HG03095 (cell line): ENCODE measurements around the gene BCO2.
"Not testable (repeated sequence)": the region's sequence is repeated elsewhere in the genome, so short reads cannot be mapped to it uniquely, and the experiment has no call there.

Experiments
- ATAC-seq: cut with Tn5 transposase; IDR thresholded peaks from one replicate; pipeline ENCODE4 v1.9.1; 2021; ENCODE audit warnings: moderate library complexity; ENCODE audit not compliant: unreplicated experiment

The BCO2 gene

DNA sequence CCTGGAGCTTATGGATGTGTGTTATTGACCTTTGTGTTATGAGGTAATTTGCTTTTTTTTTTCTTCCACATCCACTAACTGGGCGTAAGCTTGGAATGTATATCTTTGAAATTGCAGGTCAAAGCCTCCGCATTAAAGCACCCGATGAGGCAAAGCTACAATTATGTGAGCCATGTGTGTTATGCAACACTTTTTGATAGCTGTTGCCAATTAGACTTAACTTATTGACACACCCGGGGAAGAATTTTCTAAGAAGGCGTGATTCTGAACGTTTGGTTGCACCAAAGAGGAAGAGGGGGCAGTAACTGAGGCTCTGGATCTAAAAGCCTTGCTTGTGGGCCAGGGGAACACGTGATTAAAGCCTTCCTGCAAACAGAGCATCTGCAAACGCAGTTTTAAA lies 8.8 kb upstream of the BCO2 start:
- no peak for ATAC-seq

DNA sequence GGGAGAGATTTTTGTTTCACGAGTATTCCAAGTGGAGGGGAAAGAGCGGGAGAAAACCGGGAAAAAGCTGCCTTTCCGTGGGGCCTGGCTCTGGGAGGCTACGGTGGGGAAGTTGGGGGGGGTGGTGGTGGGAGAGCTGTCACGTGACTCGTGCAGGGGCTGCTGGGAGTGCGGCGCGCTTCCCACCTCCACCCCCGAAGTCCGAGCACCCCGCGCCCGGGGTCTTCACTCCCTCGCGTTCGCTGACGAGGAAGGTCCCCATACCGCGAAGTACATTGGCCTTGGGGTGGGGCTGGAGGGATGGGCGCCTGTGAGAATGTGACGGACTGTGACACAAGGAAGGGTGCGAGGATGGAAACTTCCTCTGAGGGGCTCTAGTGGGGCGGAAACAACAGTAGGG lies 8.2 kb upstream of the BCO2 start, which contains the start of gene TEX12:
Gene TEX12 (plus strand): TSS at position 228 of the 400 bp plus-strand sequence. CDS start 1,897 bp downstream, outside the sequence.
- ATAC-seq = no peak

GRCh38 chr11:112172362-112172994 lies 2.8 kb upstream of the BCO2 start:
- no peak for ATAC-seq

DNA sequence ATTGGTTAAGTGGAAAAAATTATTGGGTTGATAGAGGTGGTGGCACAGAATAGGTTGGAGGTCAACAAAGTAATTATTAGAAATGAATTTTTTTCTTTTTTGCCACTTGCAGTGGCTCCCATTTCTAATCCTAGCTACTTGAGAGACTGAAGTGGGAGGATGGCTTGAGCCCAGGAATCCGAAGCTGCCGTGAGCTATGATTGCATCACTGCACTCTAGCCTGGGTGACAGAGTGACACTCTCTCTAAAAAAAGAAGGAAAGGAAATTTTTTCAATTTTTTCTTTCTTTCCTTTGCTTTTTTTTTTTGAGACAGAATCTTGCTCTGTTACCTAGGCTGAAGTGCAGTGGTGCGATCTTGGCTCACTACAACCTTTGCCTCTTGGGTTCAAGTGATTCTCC lies 2.2 kb upstream of the BCO2 start:
- ATAC-seq = no peak

DNA sequence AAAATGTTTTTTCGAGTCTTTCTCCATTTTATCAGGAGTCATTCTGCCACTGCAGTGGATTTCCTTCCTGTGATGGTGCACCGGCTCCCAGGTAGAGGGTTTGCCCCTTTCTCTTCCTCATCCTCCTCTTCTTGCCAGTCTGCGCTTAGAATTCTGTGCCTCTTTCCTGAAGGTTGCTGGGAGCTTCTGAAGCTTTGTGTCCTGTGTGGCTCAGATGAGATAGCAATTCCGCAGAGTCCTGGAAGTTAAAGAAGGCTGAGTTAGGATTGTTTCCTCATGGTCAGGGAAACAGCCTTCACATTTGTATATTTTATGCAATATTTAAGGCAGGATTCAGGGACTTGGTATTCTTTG lies 264 bp downstream of the BCO2 start:
- no peak for ATAC-seq

DNA sequence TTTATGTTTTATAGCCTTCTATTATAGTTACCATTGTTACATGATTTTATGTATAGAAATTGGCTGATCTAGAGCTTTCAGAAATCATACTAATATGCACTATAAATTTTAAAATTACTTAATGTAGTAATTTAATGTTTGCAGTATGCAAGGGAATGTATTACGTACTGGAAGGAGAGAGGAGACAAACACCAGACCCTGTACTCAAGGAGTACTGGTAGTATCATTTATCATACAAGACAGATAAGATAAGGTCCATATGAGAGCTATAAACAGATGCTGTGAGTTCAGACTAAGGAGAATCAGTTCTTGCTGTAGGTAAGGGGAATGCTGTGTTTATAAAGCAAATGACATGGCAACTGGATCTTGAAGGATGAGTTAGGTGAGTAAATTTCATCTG lies 765 bp downstream of the BCO2 start:
- ATAC-seq = no peak

GRCh38 chr11:112177589-112177988 lies 2.3 kb downstream of the BCO2 start:
- ATAC-seq = no peak

DNA sequence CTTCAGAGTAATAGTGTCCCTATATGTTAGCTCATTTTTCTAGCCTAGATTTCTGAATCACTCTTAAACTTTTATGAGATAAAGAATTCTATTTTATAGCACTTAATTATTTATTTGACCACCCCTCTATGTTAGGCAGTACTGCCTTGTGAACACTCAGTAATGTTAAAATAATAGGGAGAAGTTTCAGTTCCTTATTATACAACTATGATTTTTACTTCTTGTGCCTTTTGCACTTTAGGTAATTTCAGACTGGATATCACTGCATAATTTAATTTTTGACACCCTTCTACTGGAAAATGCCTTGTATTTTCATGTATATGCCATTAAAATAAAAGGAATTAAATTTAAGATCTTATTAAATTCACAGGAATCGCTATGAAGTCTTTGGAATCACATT lies 3.1 kb downstream of the BCO2 start:
- ATAC-seq = no peak

DNA sequence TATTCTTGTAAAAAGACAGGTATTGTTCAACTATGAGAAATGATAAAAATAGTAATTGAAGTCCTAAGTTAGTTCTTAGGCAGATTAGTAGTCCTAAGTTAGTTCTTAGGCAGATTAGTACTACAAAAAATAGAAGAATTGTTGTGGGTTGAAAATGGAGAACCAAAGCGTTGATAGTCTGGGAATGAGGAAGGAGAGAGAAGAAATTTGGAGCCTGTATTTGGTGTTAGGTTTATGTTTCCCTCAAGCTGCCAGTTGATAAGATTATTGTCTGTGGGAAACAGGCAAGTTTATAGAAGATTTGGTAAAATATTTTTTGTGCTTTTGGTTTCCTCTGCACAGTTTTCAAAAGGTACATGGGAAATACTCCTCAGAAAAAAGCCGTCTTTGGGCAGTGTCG lies 3.6 kb downstream of the BCO2 start:
- no peak for ATAC-seq

- ATAC-seq = no peak
Measured at GRCh38 chr11:112179601-112180000, 4.3 kb downstream of the BCO2 start.

DNA sequence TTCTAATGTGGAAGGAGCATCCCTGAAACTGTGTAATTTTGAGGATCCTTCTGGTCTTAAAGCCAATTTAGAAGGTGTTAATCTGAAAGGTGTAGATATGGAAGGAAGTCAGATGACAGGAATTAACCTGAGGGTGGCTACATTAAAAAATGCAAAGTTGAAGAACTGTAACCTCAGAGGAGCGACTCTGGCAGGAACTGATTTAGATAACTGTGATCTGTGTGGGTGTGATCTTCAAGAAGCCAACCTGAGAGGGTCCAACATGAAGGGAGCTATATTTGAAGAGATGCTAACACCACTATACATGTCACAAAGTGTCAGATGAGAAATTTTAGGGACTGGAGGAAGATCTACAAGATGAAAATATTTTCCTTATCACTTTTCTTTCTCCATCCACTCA lies 7.6 kb downstream of the BCO2 start:
- no peak for ATAC-seq

DNA sequence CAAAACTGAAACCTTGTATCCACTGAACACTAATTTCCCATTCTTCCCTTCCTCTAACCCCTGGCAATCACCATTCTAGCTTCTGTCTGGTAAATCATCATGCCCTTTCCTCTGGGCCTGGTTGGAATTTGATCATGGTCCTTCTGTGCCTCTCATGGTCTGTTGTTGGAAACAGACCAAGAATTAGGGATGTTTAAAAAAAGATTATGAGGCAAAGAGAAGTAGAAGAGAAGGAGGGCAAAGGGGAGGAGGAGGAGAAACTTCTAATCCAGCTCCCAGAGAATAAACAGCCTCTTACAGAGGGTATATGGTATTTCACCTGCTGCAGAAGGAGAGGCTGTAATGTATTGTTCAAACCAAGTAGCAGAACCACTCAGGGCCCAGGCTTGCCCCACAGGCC lies 10.6 kb downstream of the BCO2 start:
- ATAC-seq = no peak

GRCh38 chr11:112186304-112186703 lies 11.0 kb downstream of the BCO2 start:
- ATAC-seq = no peak

DNA sequence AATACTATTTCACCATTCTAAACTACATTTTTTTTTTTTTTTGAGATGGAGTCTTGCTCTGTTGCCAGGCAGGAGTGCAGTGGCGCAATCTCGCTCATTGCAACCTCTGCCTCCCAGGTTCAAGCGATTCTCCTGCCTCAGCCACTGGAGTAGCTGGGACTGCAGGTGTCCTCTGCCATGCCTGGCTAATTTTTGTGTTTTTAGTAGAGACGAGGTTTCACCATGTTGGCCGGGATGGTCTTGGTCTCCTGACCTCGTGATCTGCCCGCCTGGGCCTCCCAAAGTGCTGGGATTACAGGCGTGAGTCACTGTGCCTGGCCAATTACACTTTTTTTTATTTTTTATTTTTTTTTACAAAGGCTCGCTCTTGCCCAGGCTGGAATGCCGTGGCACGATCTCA lies 19.8 kb downstream of the BCO2 start:
- ATAC-seq = not testable (repeated sequence)

- no peak for ATAC-seq
Measured at GRCh38 chr11:112195951-112196351, 20.6 kb downstream of the BCO2 start.

- no peak for ATAC-seq
Measured at GRCh38 chr11:112196519-112197087, 21.3 kb downstream of the BCO2 start.

DNA sequence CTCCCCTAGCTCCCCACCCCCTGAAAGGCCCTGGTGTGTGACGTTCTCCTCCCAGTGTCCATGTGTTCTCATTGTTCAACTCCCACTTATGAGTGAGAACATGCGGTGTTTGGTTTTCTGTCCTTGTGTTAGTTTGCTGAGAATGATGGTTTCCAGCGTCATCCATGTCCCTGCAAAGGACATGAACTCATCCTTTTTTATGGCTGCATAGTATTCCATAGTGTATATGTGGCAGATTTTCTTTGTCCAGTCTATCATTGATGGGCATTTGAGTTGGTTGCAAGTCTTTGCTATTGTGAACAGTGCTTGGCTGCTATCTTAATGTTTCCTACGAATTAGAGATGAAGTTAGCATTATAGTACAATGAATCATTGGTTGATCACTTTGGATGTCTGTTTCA lies 23.8 kb downstream of the BCO2 start:
- ATAC-seq = not testable (repeated sequence)

DNA sequence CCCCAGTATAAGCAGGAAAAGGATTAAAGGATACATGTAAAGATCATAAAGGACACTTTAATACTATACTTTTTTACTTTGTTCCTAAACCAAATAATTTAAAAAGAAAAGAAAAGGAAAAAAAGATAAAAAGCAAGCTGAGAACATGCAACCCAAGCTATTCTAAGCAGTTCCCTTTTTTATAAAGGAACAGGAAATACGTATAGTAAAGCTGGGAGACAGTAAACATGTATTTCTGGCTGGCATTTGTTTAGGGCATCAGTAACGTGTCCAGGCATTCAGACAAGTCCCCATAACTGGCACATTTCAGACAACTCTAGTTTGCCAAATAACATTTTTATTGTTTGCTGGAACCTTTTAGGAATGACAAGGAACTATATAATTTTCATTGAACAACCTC lies 24.9 kb downstream of the BCO2 start:
- no peak for ATAC-seq

DNA sequence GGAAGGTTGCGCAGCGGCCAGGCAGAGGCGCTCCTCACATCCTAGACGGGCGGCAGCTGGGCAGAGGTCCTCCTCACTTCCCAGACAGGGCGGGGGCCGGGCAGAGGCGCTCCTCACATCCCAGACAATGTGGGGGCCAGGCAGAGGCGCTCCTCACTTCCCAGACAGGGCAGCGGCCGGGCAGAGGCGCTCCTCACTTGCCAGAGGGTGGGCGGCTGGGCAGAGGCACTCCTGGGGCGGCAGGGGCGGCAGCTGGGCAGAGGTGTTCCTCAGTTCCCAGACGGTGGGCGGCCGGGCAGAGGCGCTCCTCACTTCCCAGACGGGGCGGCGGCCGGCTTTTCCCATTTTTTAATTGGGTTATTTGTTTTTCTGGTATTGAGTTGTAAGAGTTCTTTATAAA lies 30.8 kb downstream of the BCO2 start:
- ATAC-seq = no peak

DNA sequence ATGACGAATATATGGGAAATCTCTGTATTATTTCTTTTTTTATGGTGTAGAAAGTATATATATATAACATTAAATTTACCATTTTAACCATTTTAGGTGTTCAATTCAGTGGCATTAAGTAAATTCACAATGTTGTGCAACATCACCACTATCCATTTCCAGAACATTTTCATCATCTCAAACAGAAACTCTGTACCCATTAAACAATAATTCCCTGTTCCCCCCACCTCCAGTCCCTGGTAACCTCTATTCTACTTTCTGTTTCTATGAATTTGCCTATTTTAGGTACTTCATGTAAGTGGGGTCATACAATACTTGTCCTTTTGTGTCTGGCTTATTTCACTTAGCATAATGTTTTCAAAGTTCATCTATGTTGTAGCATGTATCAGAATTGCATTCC lies 35.6 kb downstream of the BCO2 start:
- ATAC-seq = no peak

GRCh38 chr11:112211536-112211935 lies 36.2 kb downstream of the BCO2 start:
- ATAC-seq = no peak

DNA sequence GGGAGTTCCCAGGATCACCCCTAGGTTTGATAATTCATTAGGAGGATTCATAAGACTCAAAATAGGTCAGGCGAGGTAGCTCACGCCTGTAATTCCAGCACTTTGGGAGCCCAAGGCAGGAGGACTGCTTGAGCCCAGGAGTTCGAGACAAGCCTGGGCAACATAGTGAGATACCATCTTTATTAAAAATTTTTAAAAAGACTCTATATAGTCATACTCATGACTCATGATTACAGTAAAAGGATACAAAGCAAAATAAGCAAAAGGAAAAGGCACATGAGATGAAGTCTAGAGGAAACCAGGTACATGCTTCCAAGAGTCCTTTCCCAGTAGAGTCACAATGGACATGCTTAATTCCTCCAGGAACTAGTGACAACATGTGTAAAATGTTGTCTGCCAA lies 37.0 kb downstream of the BCO2 start:
- no peak for ATAC-seq

DNA sequence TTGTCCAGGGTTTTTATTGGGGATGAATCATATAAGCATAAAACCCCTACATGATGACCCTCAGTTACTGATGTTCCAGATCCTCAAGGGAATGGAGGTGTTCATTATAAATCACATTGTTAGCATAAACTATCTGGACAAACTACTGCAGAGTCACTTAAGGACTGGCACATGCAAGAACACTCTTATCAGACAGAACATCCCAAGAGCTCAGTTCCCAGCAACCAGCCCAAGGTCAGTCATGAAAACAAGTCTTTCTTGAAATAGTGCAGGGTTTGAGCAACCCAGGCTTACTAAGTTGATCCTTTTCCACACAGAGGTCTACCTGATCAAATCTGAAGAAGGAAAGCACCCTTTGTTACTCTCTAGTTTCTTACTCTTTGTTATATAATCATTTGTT lies 37.4 kb downstream of the BCO2 start:
- ATAC-seq = no peak
